22Rv1 (cell line): ENCODE results near the gene KCNK10.

ENCODE experiments used
- CTCF ChIP-seq: fragments of 450-650 bp; IDR thresholded peaks from 2 replicates; pipeline ENCODE4 v1.5.1; 2017; ENCODE audit warnings: mild to moderate bottlenecking
- ZFX ChIP-seq: fragments of 450-650 bp; IDR thresholded peaks from 2 replicates; pipeline ENCODE4 v1.6.1; 2017; ENCODE audit warnings: antibody characterized with exemption, borderline replicate concordance

GRCh38 chr14:88312257-88312656 is 10.8 kb downstream of the KCNK10 start:
- no peak for TF ChIP-seq CTCF
- TF ChIP-seq ZFX, result no peak
